A549 (cell line): Measurements from ENCODE around the gene KRAS. TPM values are rescaled to one million over a fixed set of nuclear protein-coding genes. Genes with fewer than 3 reads are reported as not detected.

Experiments
- ATAC-seq, 2 experiments: fragments of 200-7000 bp in 1 of 2; fragments of >200 bp in 1 of 2; cut with Nextera tagmentation in 1 of 2; cut with Tn5 transposase in 1 of 2; 3 replicates each; pipeline versions ENCODE4 v1.8.0 to v1.9.1; 2018 to 2020; ENCODE audit warnings: mild to moderate bottlenecking in 1 of 2, moderate library complexity in 1 of 2
- CTCF ChIA-PET: fragments of 300-600 bp; sonication (Branson Sonifier 250); formaldehyde crosslinking; extraction: SDS; loops from one replicate; lab custom pipeline; 2021; ENCODE audit warnings: antibody characterized with exemption, inconsistent platforms; lab: Yijun Ruan, JAX
- POLR2A ChIA-PET: fragments of 350-600 bp; formaldehyde crosslinking; extraction: SDS; loops from one replicate; lab custom pipeline; 2021; ENCODE audit warnings: antibody characterized with exemption, inconsistent platforms; lab: Yijun Ruan, JAX
- DNase-seq, 2 experiments: peaks; one replicate each; pipeline versions ENCODE4 v3.0.0 to v3.0.0-alpha.2; 2011 to 2016; ENCODE audit warnings: low read depth in 1 of 2, low spot score in 1 of 2
- FAIRE-seq: peaks from 2 replicates; lab custom pipeline; 2011; peaks lifted over from hg19 to GRCh38; lab: Jason Lieb, UNC
- H3K27ac ChIP-seq, 2 experiments: fragments of >200 bp; sonication (Bioruptor Twin); formaldehyde crosslinking; 3 replicates each; pipeline ENCODE4 v1.5.1; 2016 to 2017
- H3K4me1 ChIP-seq: fragments of >200 bp; sonication (Bioruptor Twin); formaldehyde crosslinking; 3 replicates; pipeline ENCODE4 v1.6.1; 2016
- H3K4me2 ChIP-seq: fragments of >200 bp; sonication (Bioruptor Twin); formaldehyde crosslinking; 3 replicates; pipeline ENCODE4 v1.6.1; 2016
- H3K4me3 ChIP-seq: fragments of >200 bp; sonication (Bioruptor Twin); formaldehyde crosslinking; 3 replicates; pipeline ENCODE4 v1.5.1; 2016
- H3K9me3 ChIP-seq: fragments of >200 bp; sonication (Bioruptor Twin); formaldehyde crosslinking; 3 replicates; pipeline ENCODE4 v1.6.1; 2016
- ATOH8 ChIP-seq: fragments of 250-450 bp; sonication (Bioruptor Pico); IDR thresholded peaks from 2 replicates; pipeline ENCODE4 v1.5.0; 2020; ENCODE audit warnings: low read depth, mild to moderate bottlenecking, moderate library complexity
- CTCF ChIP-seq: fragments of >200 bp; sonication (Bioruptor Twin); formaldehyde crosslinking; IDR thresholded peaks from 3 replicates; pipeline ENCODE4 v1.5.1; 2016
- EHF ChIP-seq: fragments of 250-450 bp; sonication (Bioruptor Pico); IDR thresholded peaks from 2 replicates; pipeline ENCODE4 v1.5.0; 2020; ENCODE audit warnings: mild to moderate bottlenecking
- ESRRA ChIP-seq: fragments of 150-350 bp; IDR thresholded peaks from 2 replicates; pipeline ENCODE4 v1.6.1; 2014; ENCODE audit warnings: mild to moderate bottlenecking, low read length, borderline replicate concordance
- HDAC2 ChIP-seq: fragments of 200-600 bp; sonication (generic); IDR thresholded peaks from 2 replicates; pipeline ENCODE4 v1.6.1; 2016
- HOXB5 ChIP-seq: fragments of 250-450 bp; sonication (Bioruptor Pico); IDR thresholded peaks from 2 replicates; pipeline ENCODE4 v1.5.0; 2020; ENCODE audit warnings: mild to moderate bottlenecking, moderate library complexity
- MAX ChIP-seq: IDR thresholded peaks from 2 replicates; pipeline ENCODE4 v1.6.1; 2012
- MAZ ChIP-seq: fragments of 150-350 bp; IDR thresholded peaks from 2 replicates; pipeline ENCODE4 v1.6.1; 2014; ENCODE audit warnings: antibody characterized with exemption, low read depth, low read length, borderline replicate concordance
- POLR2A ChIP-seq: IDR thresholded peaks from 2 replicates; pipeline ENCODE4 v1.6.1; 2012; ENCODE audit warnings: mild to moderate bottlenecking, low read length
- RAD21 ChIP-seq, 2 experiments: fragments of >200 bp in 1 of 2; sonication (Bioruptor Twin) in 1 of 2; formaldehyde crosslinking in 1 of 2; IDR thresholded peaks in 1 of 2; conservative IDR thresholded peaks in 1 of 2; 2 replicates in 1 of 2; 3 replicates in 1 of 2; pipeline ENCODE4 v1.6.1; 2012 to 2018; ENCODE audit warnings: inconsistent platforms in 1 of 2
- RARB ChIP-seq: fragments of 250-450 bp; sonication (Bioruptor Pico); IDR thresholded peaks from 2 replicates; pipeline ENCODE4 v1.8.0; 2021; ENCODE audit warnings: mild to moderate bottlenecking, moderate library complexity
- RNF2 ChIP-seq: fragments of 200-600 bp; sonication (generic); IDR thresholded peaks from 2 replicates; pipeline ENCODE4 v1.6.1; 2016; ENCODE audit warnings: low read depth, mild to moderate bottlenecking, antibody characterized with exemption, moderate library complexity, borderline replicate concordance
- WGBS: methylation state at CpG from one replicate; pipeline ENCODE4 v1.1.6; 2017; ENCODE audit errors: missing lambda C conversion rate; 5-methylcytosine and 5-hydroxymethylcytosine counted together
- polyA plus RNA-seq, 4 experiments: library from polyadenylated mRNA; depleted of rRNA in 3 of 4; stranded (reverse); fragments of >200 nt; fragmentation: RNase III in 1 of 4; extraction: RNeasy Plus Mini Kit Qiagen cat#74134 plus additional on column Dnase treatment in 1 of 4; gene quantifications; 2 replicates in 3 of 4; 3 replicates in 1 of 4; pipeline ENCODE4 v1.2.3, GENCODE V29; 2011 to 2017

KRAS gene
- polyA plus RNA-seq, 2 of the 4 experiments (the other 2 are of a cell fraction): 16.5 to 38.4 TPM

- DNase-seq (no peak), ATAC-seq (no peak), FAIRE-seq (no peak)
- Histone ChIP-seq H3K27ac (no peak overlapping the region), H3K4me2 (0 out of 3 replicates have a peak overlapping the region, but pooled peaks have one; percentile 12), H3K4me3 (no peak overlapping the region), H3K4me1 (peaks cover 17% of the 10 kb centered on the region), H3K9me3 (no peaks in the 10 kb centered on the region)
- 96% methylated on average over 6 of the region's 6 CpGs for WGBS
- POLR2A ChIA-PET: no interaction called here
- TF ChIP-seq POLR2A (no peak), HDAC2 (no peak)
- CTCF ChIA-PET: no interaction called here
Measured at GRCh38 chr12:25207411-25207810, 43.3 kb downstream of the KRAS start.

GRCh38 chr12:25202137-25202536, 48.6 kb downstream of the KRAS start:
- FAIRE-seq (no peak), ATAC-seq (peak in 1 of 2 experiments; percentile 39; a peak in 3 of 6 replicates), DNase-seq (no peak)
- no peaks in the 10 kb centered on the region for H3K9me3 ChIP-seq
- ChIA-PET CTCF (interaction anchor here (1.0 kb wide), 1 partner anchor 10 kb away, joined by 3 read pairs; no protein-coding TSS in a partner anchor), POLR2A (no interaction called here)
- TF ChIP-seq RNF2 (no peak), EHF (CRISPR knock-in tag) (no peak), ATOH8 (CRISPR knock-in tag) (no peak)
- H3K4me1 ChIP-seq: no peaks in the 10 kb centered on the region; the same call in 2 of the 3 replicates
- H3K4me2 ChIP-seq: no peak overlapping the region
- no peak overlapping the region for H3K27ac ChIP-seq
- 86% methylated on average over 2 of the region's 2 CpGs for WGBS
- no peak overlapping the region for H3K4me3 ChIP-seq

- CTCF ChIA-PET: no interaction called here
- no peak for DNase-seq
- no peak overlapping the region for H3K4me2 ChIP-seq
Measured at GRCh38 chr12:25200703-25201102, 50.0 kb downstream of the KRAS start.

GRCh38 chr12:25197608-25198007, 53.1 kb downstream of the KRAS start:
- no peak overlapping the region for H3K27ac ChIP-seq
- no peaks in the 10 kb centered on the region for H3K9me3 ChIP-seq
- FAIRE-seq (no peak), DNase-seq (no peak), ATAC-seq (no peak)
- H3K4me3 ChIP-seq: no peak overlapping the region
- POLR2A ChIA-PET: no interaction called here
- WGBS: 90% methylated on average over 2 of the region's 2 CpGs
- CTCF ChIA-PET: interaction anchor here (0.6 to 1.2 kb wide), 3 partner anchors 26 to 1492 kb away, joined by 3 read pairs; no protein-coding TSS in a partner anchor
- no peak overlapping the region for H3K4me2 ChIP-seq
- H3K4me1 ChIP-seq: no peaks in the 10 kb centered on the region
- no peak for TF ChIP-seq ESRRA
- TF ChIP-seq RAD21 (conservative IDR thresholded peaks at IDR 0.05 in 1 of 2, IDR thresholded peaks at IDR 0.05 in 1 of 2): no peak
- no peak for TF ChIP-seq ATOH8 (CRISPR knock-in tag)
- TF ChIP-seq RNF2: no peak
- TF ChIP-seq MAX: no peak
- TF ChIP-seq CTCF: no peak
- TF ChIP-seq MAZ: no peak
- TF ChIP-seq RARB: no peak

More at GRCh38 chr12:25200703-25201102, 50.0 kb downstream of the KRAS start:
- H3K27ac ChIP-seq: no peak overlapping the region
- POLR2A ChIA-PET: no interaction called here
- FAIRE-seq (no peak), ATAC-seq (peak in 1 of 2 experiments; percentile 46; a peak in 3 of 6 replicates)
- no peak overlapping the region for H3K4me3 ChIP-seq
- no peak for TF ChIP-seq HOXB5 (CRISPR knock-in tag)
- no peaks in the 10 kb centered on the region for H3K9me3 ChIP-seq
- H3K4me1 ChIP-seq: no peaks in the 10 kb centered on the region
- 71% methylated on average over 1 of the region's 1 CpG for WGBS
